ENCODE data around the gene ARHGAP45. TPM values are rescaled to one million over a fixed set of nuclear protein-coding genes. Genes with fewer than 3 reads are reported as not detected.

The ARHGAP45 gene
- total RNA-seq, 1 donor from 2014 or later, result 3.2 TPM

- Mint-ChIP-seq H3K4me3 (no peak overlapping the region), H3K9me3 (no peaks in the 10 kb centered on the region), H3K27ac (no peak overlapping the region), H3K4me1 (no peaks in the 10 kb centered on the region), H3K27me3 (ENCODE audit: low read depth) (no peaks in the 10 kb centered on the region), H3K36me3 (no peaks in the 10 kb centered on the region)
- no peak for TF ChIP-seq CTCF (IDR thresholded peaks at IDR 0.05; ENCODE audit: unreplicated experiment)
- DNase-seq (ENCODE audit: low spot score in 2 of 2, unreplicated experiment in 2 of 2), result no peak
Measured at GRCh38 chr19:1052349-1052975, 14.5 kb upstream of the ARHGAP45 start.

DNA sequence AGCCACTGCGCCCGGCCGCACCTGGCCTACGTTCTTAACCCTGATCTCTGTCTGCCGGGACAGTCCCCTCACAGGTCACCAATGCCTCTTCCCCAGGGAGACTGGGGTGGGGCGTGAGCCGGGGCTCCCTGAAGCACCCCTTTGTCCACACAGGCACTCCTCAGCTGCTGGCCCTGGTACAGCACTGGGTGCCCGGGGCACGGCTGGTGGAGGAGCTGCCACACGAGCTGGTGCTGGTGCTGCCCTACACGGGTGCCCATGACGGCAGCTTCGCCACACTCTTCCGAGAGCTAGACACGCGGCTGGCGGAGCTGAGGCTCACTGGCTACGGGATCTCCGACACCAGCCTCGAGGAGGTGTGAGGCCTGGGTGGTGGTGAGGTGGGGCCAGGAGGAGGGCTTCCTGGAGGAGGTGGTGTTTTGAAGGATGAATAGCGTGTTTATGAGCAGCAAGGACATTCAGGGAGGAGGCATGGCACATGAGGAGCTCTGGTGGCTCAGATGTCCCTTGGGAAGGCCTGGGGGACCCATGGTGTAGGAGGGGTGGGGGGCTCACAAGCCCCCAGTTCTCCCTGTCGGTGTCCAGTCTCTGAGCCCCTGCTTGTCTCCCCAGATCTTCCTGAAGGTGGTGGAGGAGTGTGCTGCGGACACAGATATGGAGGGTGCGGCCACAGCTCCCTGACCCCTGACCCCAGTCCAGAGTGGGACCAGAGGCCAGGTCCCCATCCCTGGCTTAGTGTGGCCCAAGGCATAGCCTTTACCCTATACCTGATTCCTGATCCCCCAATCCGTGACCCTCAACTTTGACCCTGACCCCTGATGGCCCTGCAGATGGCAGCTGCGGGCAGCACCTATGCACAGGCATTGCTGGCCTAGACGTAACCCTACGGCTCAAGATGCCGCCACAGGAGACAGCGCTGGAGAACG is 13.5 kb upstream of the ARHGAP45 start:
- H3K4me1 Mint-ChIP-seq, result no peaks in the 10 kb centered on the region
- no peaks in the 10 kb centered on the region for H3K36me3 Mint-ChIP-seq
- H3K27me3 Mint-ChIP-seq (ENCODE audit: low read depth), result no peaks in the 10 kb centered on the region
- no peak for DNase-seq (ENCODE audit: low spot score in 2 of 2, unreplicated experiment in 2 of 2)
- no peak for TF ChIP-seq CTCF (IDR thresholded peaks at IDR 0.05; ENCODE audit: unreplicated experiment)
- no peaks in the 10 kb centered on the region for H3K9me3 Mint-ChIP-seq
- no peak overlapping the region for H3K27ac Mint-ChIP-seq
- no peak overlapping the region for H3K4me3 Mint-ChIP-seq

GRCh38 chr19:1054102-1055027 is 12.6 kb upstream of the ARHGAP45 start:
- Mint-ChIP-seq H3K27me3 (ENCODE audit: low read depth) (no peaks in the 10 kb centered on the region), H3K4me3 (no peak overlapping the region)

DNA sequence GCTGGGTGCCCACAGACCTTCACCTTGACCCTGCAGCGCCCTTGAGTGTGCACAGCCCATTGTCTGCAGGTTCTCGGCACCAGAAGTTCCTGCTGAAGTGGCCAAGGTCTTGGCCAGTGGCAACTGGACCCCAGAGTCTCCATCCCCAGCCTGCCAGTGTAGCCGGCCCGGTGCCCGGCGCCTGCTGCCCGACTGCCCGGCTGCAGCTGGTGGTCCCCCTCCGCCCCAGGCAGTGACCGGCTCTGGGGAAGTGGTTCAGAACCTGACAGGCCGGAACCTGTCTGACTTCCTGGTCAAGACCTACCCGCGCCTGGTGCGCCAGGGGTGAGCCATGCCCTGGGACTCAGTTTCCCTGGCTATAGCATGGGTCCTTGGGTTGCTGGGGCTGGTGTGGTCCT is 11.9 kb upstream of the ARHGAP45 start:
- Mint-ChIP-seq H3K27me3 (ENCODE audit: low read depth) (no peaks in the 10 kb centered on the region), H3K27ac (no peak overlapping the region), H3K4me1 (no peaks in the 10 kb centered on the region), H3K36me3 (no peaks in the 10 kb centered on the region), H3K4me3 (no peak overlapping the region), H3K9me3 (no peaks in the 10 kb centered on the region)
- DNase-seq (ENCODE audit: low spot score in 2 of 2, unreplicated experiment in 2 of 2), result no peak
- no peak for TF ChIP-seq CTCF (IDR thresholded peaks at IDR 0.05; ENCODE audit: unreplicated experiment)

More at GRCh38 chr19:1054102-1055027, 12.6 kb upstream of the ARHGAP45 start:
- Mint-ChIP-seq H3K27ac (no peak overlapping the region), H3K36me3 (no peaks in the 10 kb centered on the region), H3K9me3 (no peaks in the 10 kb centered on the region), H3K4me1 (no peaks in the 10 kb centered on the region)
- no peak for TF ChIP-seq CTCF (IDR thresholded peaks at IDR 0.05; ENCODE audit: unreplicated experiment)
- no peak for DNase-seq (ENCODE audit: low spot score in 2 of 2, unreplicated experiment in 2 of 2)

GRCh38 chr19:1055886-1056620 is 10.9 kb upstream of the ARHGAP45 start:
- H3K4me3 Mint-ChIP-seq, result no peak overlapping the region
- no peak for DNase-seq (ENCODE audit: low spot score in 2 of 2, unreplicated experiment in 2 of 2)
- no peak for TF ChIP-seq CTCF (IDR thresholded peaks at IDR 0.05; ENCODE audit: unreplicated experiment)
- no peaks in the 10 kb centered on the region for H3K27me3 Mint-ChIP-seq (ENCODE audit: low read depth)
- no peaks in the 10 kb centered on the region for H3K4me1 Mint-ChIP-seq
- no peaks in the 10 kb centered on the region for H3K36me3 Mint-ChIP-seq
- no peaks in the 10 kb centered on the region for H3K9me3 Mint-ChIP-seq
- H3K27ac Mint-ChIP-seq, result no peak overlapping the region

Measured in mesothelial cell of epicardium (in vitro differentiated cells).